Measurements from ENCODE around the gene DCTN4.
"Not testable (repeated sequence)": the region's sequence is repeated elsewhere in the genome, so short reads cannot be mapped to it uniquely, and the experiment has no call there.

The DCTN4 gene

GRCh38 chr5:150758531-150759333, at the start of gene DCTN4:
DCTN4 (minus strand) TSS chr5:150759017; CDS start chr5:150758993, 24 bp downstream.
- peak; percentile 89 for DNase-seq

GRCh38 chr5:150804388-150804787, 45.6 kb upstream of the DCTN4 start:
- DNase-seq = no peak

- no peak for DNase-seq
These were observed 42.5 kb upstream of the DCTN4 start for GRCh38 chr5:150801117-150801927.

GRCh38 chr5:150797384-150797783, 38.6 kb upstream of the DCTN4 start:
- DNase-seq = no peak

GRCh38 chr5:150794927-150795326, 36.1 kb upstream of the DCTN4 start:
- no peak for DNase-seq

- DNase-seq = not testable (repeated sequence)
These were observed 34.6 kb upstream of the DCTN4 start for GRCh38 chr5:150793423-150793888.

- DNase-seq = no peak
These were observed 32.7 kb upstream of the DCTN4 start for GRCh38 chr5:150791536-150791935.

- peak; percentile 61 for DNase-seq
These were observed 31.3 kb upstream of the DCTN4 start for GRCh38 chr5:150789943-150790611.

- no peak for DNase-seq
These were observed 30.6 kb upstream of the DCTN4 start for GRCh38 chr5:150789450-150789849.

- DNase-seq = no peak
These were observed 30.2 kb upstream of the DCTN4 start for GRCh38 chr5:150788977-150789376.

- DNase-seq = no peak
These were observed 28.8 kb upstream of the DCTN4 start for GRCh38 chr5:150787656-150788055.

GRCh38 chr5:150786876-150787275, 28.1 kb upstream of the DCTN4 start:
- no peak for DNase-seq

- DNase-seq = no peak
These were observed 27.1 kb upstream of the DCTN4 start for GRCh38 chr5:150785950-150786349.

GRCh38 chr5:150783422-150783928, 24.7 kb upstream of the DCTN4 start:
- no peak for DNase-seq

GRCh38 chr5:150782850-150783249, 24.0 kb upstream of the DCTN4 start:
- no peak for DNase-seq

- no peak for DNase-seq
These were observed 23.1 kb upstream of the DCTN4 start for GRCh38 chr5:150781706-150782614.

GRCh38 chr5:150780816-150781221, 22.0 kb upstream of the DCTN4 start:
- DNase-seq = no peak

- DNase-seq = no peak
These were observed 21.4 kb upstream of the DCTN4 start for GRCh38 chr5:150780187-150780692.

- no peak for DNase-seq
These were observed 20.8 kb upstream of the DCTN4 start for GRCh38 chr5:150779397-150780186.

- peak; percentile 54 for DNase-seq
These were observed 19.9 kb upstream of the DCTN4 start, which contains the start of gene SMIM3 for GRCh38 chr5:150778517-150779396. SMIM3 (plus strand) TSS chr5:150778757; CDS start chr5:150795441, 16,684 bp downstream.
